ENCODE results near the gene PLCH1. TPM values are rescaled to one million over a fixed set of nuclear protein-coding genes. Genes with fewer than 3 reads are reported as not detected.
A peak's percentile ranks its signal among the peaks of the same experiment; 100 is the strongest.

The PLCH1 gene
- total and polyA plus RNA-seq, 2 of the 8 experiments (the other 6 are each of a cell fraction or from before 2014, with no cell fraction given), result 5.8 to 17.2 TPM

- Histone ChIP-seq H2BK15ac (ENCODE audit: low read length) (no peak overlapping the region), H3K23me2 (ENCODE audit: low read depth, low read length) (no peaks in the 10 kb centered on the region), H3K56ac (replicated peaks; ENCODE audit: insufficient read length, low read depth, low read length) (no peak overlapping the region), H3K27me3 (replicated peaks in 1 of 4; ENCODE audit: control insufficient read depth in 3 of 4, extremely low read depth in 1 of 4, insufficient read depth in 3 of 4, low read length in 3 of 4) (peaks cover 0 to 1% (median 0%) of the 10 kb centered on the region in 4 experiments; a peak in 2 of 7 replicates), H3K14ac (ENCODE audit: insufficient read length) (no peak overlapping the region), H2BK5ac (ENCODE audit: low read depth, low read length) (no peak overlapping the region), H3K27ac (ENCODE audit: low read depth, low read length) (no peak overlapping the region), H4K5ac (ENCODE audit: insufficient read length, low read depth, low read length) (no peak overlapping the region), H4K91ac (replicated peaks; ENCODE audit: insufficient read length, low read length) (no peak overlapping the region), H3K18ac (ENCODE audit: extremely low read depth, low read length) (no peak overlapping the region), H3K4me1 (replicated peaks in 1 of 4; ENCODE audit: control insufficient read depth in 3 of 4, insufficient read depth in 4 of 4, low read length in 3 of 4) (0 out of 7 replicates have a peak, but pooled peaks cover 0 to 3% (median under 1%) of the 10 kb centered on the region in 4 experiments), H4K20me1 (replicated peaks in 1 of 2; ENCODE audit: control insufficient read depth in 1 of 2, insufficient read depth in 2 of 2, low read length in 2 of 2) (no peaks in the 10 kb centered on the region), H2BK20ac (ENCODE audit: low read length) (no peak overlapping the region), H2AK5ac (ENCODE audit: low read depth, low read length) (no peak overlapping the region), H4K8ac (ENCODE audit: extremely low read depth, insufficient read depth, low read length) (no peak overlapping the region), H3K23ac (ENCODE audit: insufficient read length) (no peak overlapping the region), H3K79me1 (ENCODE audit: low read depth, low read length) (no peaks in the 10 kb centered on the region), H3K4ac (replicated peaks; ENCODE audit: insufficient read length, low read depth, low read length) (no peak overlapping the region), H2BK120ac (replicated peaks; ENCODE audit: low read depth, low read length) (no peak overlapping the region), H3K36me3 (ENCODE audit: control insufficient read depth in 2 of 4, insufficient read depth in 4 of 4, low read length in 3 of 4) (no peaks in the 10 kb centered on the region), H3K79me2 (ENCODE audit: control insufficient read depth in 1 of 2, insufficient read depth in 2 of 2, low read length in 2 of 2) (peaks cover 0 to 7% of the 10 kb centered on the region in 2 experiments; a peak in 1 of 4 replicates), H3K4me3 (ENCODE audit: extremely low read depth in 1 of 4, insufficient read depth in 2 of 4, low read depth in 3 of 4, low read length in 4 of 4) (no peak overlapping the region), H2BK12ac (ENCODE audit: low read depth, low read length) (no peak overlapping the region), H3K9ac (replicated peaks in 1 of 4; ENCODE audit: extremely low read depth in 1 of 4, low read depth in 3 of 4, low read length in 3 of 4) (no peak overlapping the region), H3K9me3 (ENCODE audit: insufficient read depth in 2 of 2, low read depth in 1 of 2, low read length in 1 of 2) (no peaks in the 10 kb centered on the region; a peak in 1 of 4 replicates), H2AFZ (ENCODE audit: low read length) (no peak overlapping the region), H3K4me2 (ENCODE audit: insufficient read depth in 1 of 2, low read depth in 2 of 2, low read length in 2 of 2) (no peak overlapping the region)
- CTCF ChIA-PET (ENCODE audit: partially characterized antibody), result interaction anchor here (0.6 to 1.1 kb wide), 4 partner anchors 9 to 104 kb away, joined by 3 to 6 read pairs (median 4); no protein-coding TSS in a partner anchor
- WGBS, 2 experiments (ENCODE audit: extremely low coverage in 1 of 2, insufficient coverage in 1 of 2, insufficient read length in 1 of 2, insufficient replicate concordance in 2 of 2, low coverage in 1 of 2, low lambda C conversion rate in 2 of 2, missing lambda C conversion rate in 1 of 2), result 82% methylated on average over 1 of the region's 1 CpG; no CpG with 5 or more reads in 1 of the 2 experiments
- FAIRE-seq (no peak), DNase-seq (ENCODE audit: low read depth in 1 of 2, low spot score in 2 of 2) (no peak)
- TF ChIP-seq NANOG (IDR thresholded peaks at IDR 0.05; ENCODE audit: insufficient read depth, low read depth, low read length, poor library complexity, severe bottlenecking) (no peak), CHD2 (IDR thresholded peaks at IDR 0.05; ENCODE audit: low read length) (no peak), TBP (IDR thresholded peaks at IDR 0.05; ENCODE audit: low read depth, low read length) (no peak), MAFK (IDR thresholded peaks at IDR 0.05; ENCODE audit: low read depth, low read length) (peak; percentile 32; the same call in 1 of the 2 replicates)
- POLR2A ChIA-PET (ENCODE audit: partially characterized antibody), result interaction anchor here (1.5 kb wide), 1 partner anchor 8 kb away, joined by 3 read pairs; no protein-coding TSS in a partner anchor
Observed at GRCh38 chr3:155607761-155608160, 137.1 kb downstream of the PLCH1 start.

Measured in H1 (cell line).